ENCODE results near the gene TNS1.

TNS1 gene

GRCh38 chr2:218031261-218031660, 28.5 kb upstream of the TNS1 start:
- TF ChIP-seq CTCF (IDR thresholded peaks at IDR 0.05; ENCODE audit: low read depth, low read length): no peak
- Histone ChIP-seq H3K4me1 (peaks cover 34% of the 10 kb centered on the region), H3K9me3 (no peaks in the 10 kb centered on the region)

GRCh38 chr2:218030409-218031195, 27.8 kb upstream of the TNS1 start:
- peaks cover 34% of the 10 kb centered on the region for H3K4me1 ChIP-seq
- H3K9me3 ChIP-seq: no peaks in the 10 kb centered on the region
- TF ChIP-seq CTCF (IDR thresholded peaks at IDR 0.05; ENCODE audit: low read depth, low read length): no peak
- no peak for DNase-seq
- H3K27me3 ChIP-seq: no peaks in the 10 kb centered on the region
- no peaks in the 10 kb centered on the region for H3K36me3 ChIP-seq
- no peak overlapping the region for H3K4me3 ChIP-seq (ENCODE audit: low read depth, low read length)

More at GRCh38 chr2:218031261-218031660, 28.5 kb upstream of the TNS1 start:
- no peak for DNase-seq
- H3K27me3 ChIP-seq: no peaks in the 10 kb centered on the region
- H3K36me3 ChIP-seq: no peaks in the 10 kb centered on the region
- H3K4me3 ChIP-seq (ENCODE audit: low read depth, low read length): no peak overlapping the region

GRCh38 chr2:218029366-218030360, 26.9 kb upstream of the TNS1 start:
- no peaks in the 10 kb centered on the region for H3K9me3 ChIP-seq
- no peak overlapping the region for H3K4me3 ChIP-seq (ENCODE audit: low read depth, low read length)
- peaks cover 34% of the 10 kb centered on the region for H3K4me1 ChIP-seq
- H3K27me3 ChIP-seq: no peaks in the 10 kb centered on the region
- no peaks in the 10 kb centered on the region for H3K36me3 ChIP-seq
- DNase-seq: no peak
- no peak for TF ChIP-seq CTCF (IDR thresholded peaks at IDR 0.05; ENCODE audit: low read depth, low read length)

GRCh38 chr2:218028562-218029348, 26.0 kb upstream of the TNS1 start:
- Histone ChIP-seq H3K9me3 (no peaks in the 10 kb centered on the region), H3K4me1 (peaks cover 27% of the 10 kb centered on the region), H3K36me3 (no peaks in the 10 kb centered on the region), H3K27me3 (no peaks in the 10 kb centered on the region), H3K4me3 (ENCODE audit: low read depth, low read length) (no peak overlapping the region)
- TF ChIP-seq CTCF (IDR thresholded peaks at IDR 0.05; ENCODE audit: low read depth, low read length): no peak
- DNase-seq: no peak

- Histone ChIP-seq H3K4me1 (peaks cover 21% of the 10 kb centered on the region), H3K27me3 (no peaks in the 10 kb centered on the region), H3K36me3 (no peaks in the 10 kb centered on the region), H3K4me3 (ENCODE audit: low read depth, low read length) (no peak overlapping the region), H3K9me3 (no peaks in the 10 kb centered on the region)
- TF ChIP-seq CTCF (IDR thresholded peaks at IDR 0.05; ENCODE audit: low read depth, low read length): no peak
- no peak for DNase-seq
Measured at GRCh38 chr2:218028189-218028495, 25.3 kb upstream of the TNS1 start.

Data from BE2C (cell line).